Muscle layer of colon (tissue), 2 donors: ENCODE measurements around the gene KRTDAP.
A peak's percentile ranks its signal among the peaks of the same experiment; 100 is the strongest.

Source experiments
- H3K27ac ChIP-seq: one replicate; pipeline ENCODE4 v1.7.0; 2013; ENCODE audit warnings: low read depth, mild to moderate bottlenecking, low read length, moderate library complexity
- H3K27me3 ChIP-seq, 2 donors: one replicate each; pipeline ENCODE4 v1.7.0; 2013; ENCODE audit warnings: low read length in 2 of 2, mild to moderate bottlenecking in 2 of 2; ENCODE audit not compliant: insufficient read depth in 2 of 2, control insufficient read depth in 1 of 2
- H3K36me3 ChIP-seq: one replicate; pipeline ENCODE4 v1.7.0; 2013; ENCODE audit warnings: mild to moderate bottlenecking, low read length; ENCODE audit not compliant: insufficient read depth
- H3K4me1 ChIP-seq: one replicate; pipeline ENCODE4 v1.7.0; 2013; ENCODE audit warnings: mild to moderate bottlenecking, low read length; ENCODE audit not compliant: insufficient read depth
- H3K4me3 ChIP-seq, 2 donors: one replicate each; pipeline ENCODE4 v1.7.0; 2013; ENCODE audit warnings: low read length in 2 of 2, low read depth in 1 of 2, mild to moderate bottlenecking in 1 of 2, moderate library complexity in 1 of 2
- H3K9ac ChIP-seq: one replicate; pipeline ENCODE4 v1.7.0; 2013; ENCODE audit warnings: low read length
- H3K9me3 ChIP-seq: one replicate; pipeline ENCODE4 v1.7.0; 2013; ENCODE audit warnings: mild to moderate bottlenecking, low read length
- donor health status: abdominal sarcoma.
- donor health status: Adenocarcinoma of cecum.

The KRTDAP gene

GRCh38 chr19:35447606-35448469 lies 42.4 kb downstream of the KRTDAP start, which contains the start of gene FFAR2:
TSS of gene FFAR2 (plus strand) at chr19:35448257. CDS start at chr19:35449715, 1,458 bp downstream.
- H3K27ac ChIP-seq, result no peak within 1 kb of the TSS
- H3K36me3 ChIP-seq, result no peaks in the 10 kb centered on the region
- no peaks in the 10 kb centered on the region for H3K4me1 ChIP-seq
- no peaks in the 10 kb centered on the region for H3K9me3 ChIP-seq
- H3K27me3 ChIP-seq, result peaks cover 0 to 10% of the 10 kb centered on the region in 2 donors
- H3K4me3 ChIP-seq, result no peak within 1 kb of the TSS
- H3K9ac ChIP-seq, result no peak within 1 kb of the TSS

- Histone ChIP-seq H3K9ac (no peak overlapping the region), H3K36me3 (no peaks in the 10 kb centered on the region), H3K4me1 (no peaks in the 10 kb centered on the region), H3K27ac (no peak overlapping the region), H3K27me3 (peaks cover 0 to 10% of the 10 kb centered on the region in 2 donors), H3K4me3 (no peak overlapping the region), H3K9me3 (no peaks in the 10 kb centered on the region)
These were observed 44.3 kb downstream of the KRTDAP start for GRCh38 chr19:35445826-35446593.

- Histone ChIP-seq H3K4me1 (no peaks in the 10 kb centered on the region), H3K9ac (no peak overlapping the region), H3K27ac (no peak overlapping the region), H3K4me3 (no peak overlapping the region), H3K27me3 (peaks cover 0 to 3% of the 10 kb centered on the region in 2 donors), H3K9me3 (no peaks in the 10 kb centered on the region), H3K36me3 (no peaks in the 10 kb centered on the region)
These were observed 45.5 kb downstream of the KRTDAP start for GRCh38 chr19:35444735-35445134.

- Histone ChIP-seq H3K9ac (no peak overlapping the region), H3K4me1 (peaks cover 4% of the 10 kb centered on the region), H3K36me3 (no peaks in the 10 kb centered on the region), H3K9me3 (no peaks in the 10 kb centered on the region), H3K27me3 (no peaks in the 10 kb centered on the region), H3K27ac (no peak overlapping the region), H3K4me3 (no peak overlapping the region)
These were observed 48.2 kb downstream of the KRTDAP start for GRCh38 chr19:35442091-35442490.

- peaks cover 23% of the 10 kb centered on the region for H3K4me1 ChIP-seq
- no peak overlapping the region for H3K27ac ChIP-seq
- H3K27me3 ChIP-seq, result no peaks in the 10 kb centered on the region
- H3K9me3 ChIP-seq, result no peaks in the 10 kb centered on the region
- H3K9ac ChIP-seq, result no peak overlapping the region
- H3K4me3 ChIP-seq, result no peak overlapping the region
- H3K36me3 ChIP-seq, result no peaks in the 10 kb centered on the region
These were observed 50.3 kb downstream of the KRTDAP start for GRCh38 chr19:35439921-35440320.

GRCh38 chr19:35438527-35438926 lies 51.7 kb downstream of the KRTDAP start:
- H3K4me1 ChIP-seq, result peaks cover 23% of the 10 kb centered on the region
- H3K9ac ChIP-seq, result no peak overlapping the region
- H3K4me3 ChIP-seq, result no peak overlapping the region
- H3K9me3 ChIP-seq, result no peaks in the 10 kb centered on the region
- no peaks in the 10 kb centered on the region for H3K36me3 ChIP-seq
- no peaks in the 10 kb centered on the region for H3K27me3 ChIP-seq
- H3K27ac ChIP-seq, result no peak overlapping the region

- Histone ChIP-seq H3K36me3 (no peaks in the 10 kb centered on the region), H3K27me3 (no peaks in the 10 kb centered on the region), H3K9ac (no peak overlapping the region), H3K27ac (no peak overlapping the region), H3K4me1 (peaks cover 23% of the 10 kb centered on the region), H3K4me3 (no peak overlapping the region), H3K9me3 (no peaks in the 10 kb centered on the region)
These were observed 52.2 kb downstream of the KRTDAP start for GRCh38 chr19:35438096-35438495.

- H3K36me3 ChIP-seq, result no peaks in the 10 kb centered on the region
- H3K27ac ChIP-seq, result no peak overlapping the region
- H3K4me1 ChIP-seq, result peaks cover 23% of the 10 kb centered on the region
- H3K4me3 ChIP-seq, result peak overlapping the region in 1 of 2 donors; percentile 18
- no peak overlapping the region for H3K9ac ChIP-seq
- no peaks in the 10 kb centered on the region for H3K27me3 ChIP-seq
- H3K9me3 ChIP-seq, result no peaks in the 10 kb centered on the region
These were observed 52.8 kb downstream of the KRTDAP start for GRCh38 chr19:35437406-35437951.
